ENCODE results near the gene VCL.
"Not testable (repeated sequence)": the region's sequence is repeated elsewhere in the genome, so short reads cannot be mapped to it uniquely, and the experiment has no call there.

The VCL gene

DNA sequence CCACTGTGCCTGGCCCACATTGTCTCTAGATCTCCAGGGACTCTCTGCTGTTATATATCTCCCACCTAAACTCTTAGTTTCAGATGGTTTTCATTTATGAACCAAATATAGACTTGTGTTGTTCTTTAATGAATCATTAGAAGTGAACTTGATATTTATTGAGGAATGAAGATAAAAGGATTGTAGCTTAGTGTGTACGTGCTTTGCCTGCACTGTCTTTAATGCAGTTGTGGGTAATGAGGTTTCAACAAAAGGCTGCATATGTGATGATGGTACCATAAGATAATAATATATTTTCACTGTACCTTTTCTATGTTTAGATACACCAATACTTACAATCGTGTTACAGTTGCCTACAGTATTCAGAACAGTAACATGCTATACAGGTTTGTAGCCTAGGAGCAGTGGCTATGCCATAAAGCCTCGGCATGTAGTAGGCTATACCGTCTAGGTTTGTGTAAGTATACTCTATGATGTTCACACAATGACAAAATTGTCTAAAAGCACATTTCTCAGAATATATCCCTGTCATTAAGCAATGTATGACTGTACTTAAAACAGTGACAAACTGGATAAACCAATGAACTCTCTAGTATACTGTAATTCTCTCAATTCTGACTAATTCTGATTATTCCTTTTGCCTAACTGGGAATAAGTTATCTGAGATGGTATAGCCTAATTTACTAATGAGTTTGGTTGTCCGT, 25.2 kb downstream of the VCL start:
- DNase-seq (ENCODE audit: low read depth), result no peak
- no peak overlapping the region for H3K4me3 ChIP-seq (ENCODE audit: low read depth, low read length)
- TF ChIP-seq, protein P1, sequence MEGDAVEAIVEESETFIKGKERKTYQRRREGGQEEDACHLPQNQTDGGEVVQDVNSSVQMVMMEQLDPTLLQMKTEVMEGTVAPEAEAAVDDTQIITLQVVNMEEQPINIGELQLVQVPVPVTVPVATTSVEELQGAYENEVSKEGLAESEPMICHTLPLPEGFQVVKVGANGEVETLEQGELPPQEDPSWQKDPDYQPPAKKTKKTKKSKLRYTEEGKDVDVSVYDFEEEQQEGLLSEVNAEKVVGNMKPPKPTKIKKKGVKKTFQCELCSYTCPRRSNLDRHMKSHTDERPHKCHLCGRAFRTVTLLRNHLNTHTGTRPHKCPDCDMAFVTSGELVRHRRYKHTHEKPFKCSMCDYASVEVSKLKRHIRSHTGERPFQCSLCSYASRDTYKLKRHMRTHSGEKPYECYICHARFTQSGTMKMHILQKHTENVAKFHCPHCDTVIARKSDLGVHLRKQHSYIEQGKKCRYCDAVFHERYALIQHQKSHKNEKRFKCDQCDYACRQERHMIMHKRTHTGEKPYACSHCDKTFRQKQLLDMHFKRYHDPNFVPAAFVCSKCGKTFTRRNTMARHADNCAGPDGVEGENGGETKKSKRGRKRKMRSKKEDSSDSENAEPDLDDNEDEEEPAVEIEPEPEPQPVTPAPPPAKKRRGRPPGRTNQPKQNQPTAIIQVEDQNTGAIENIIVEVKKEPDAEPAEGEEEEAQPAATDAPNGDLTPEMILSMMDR (IDR thresholded peaks at IDR 0.05; ENCODE audit: low read depth, low read length), result no peak
- TF ChIP-seq, protein P2, sequence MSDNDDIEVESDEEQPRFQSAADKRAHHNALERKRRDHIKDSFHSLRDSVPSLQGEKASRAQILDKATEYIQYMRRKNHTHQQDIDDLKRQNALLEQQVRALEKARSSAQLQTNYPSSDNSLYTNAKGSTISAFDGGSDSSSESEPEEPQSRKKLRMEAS (IDR thresholded peaks at IDR 0.05; ENCODE audit: low read depth, low read length), result no peak
- TF ChIP-seq POLR2A (IDR thresholded peaks at IDR 0.05; ENCODE audit: extremely low read depth, insufficient read length), result no peak
- no peak for TF ChIP-seq MYC (IDR thresholded peaks at IDR 0.05; ENCODE audit: low read depth, low read length)

DNA sequence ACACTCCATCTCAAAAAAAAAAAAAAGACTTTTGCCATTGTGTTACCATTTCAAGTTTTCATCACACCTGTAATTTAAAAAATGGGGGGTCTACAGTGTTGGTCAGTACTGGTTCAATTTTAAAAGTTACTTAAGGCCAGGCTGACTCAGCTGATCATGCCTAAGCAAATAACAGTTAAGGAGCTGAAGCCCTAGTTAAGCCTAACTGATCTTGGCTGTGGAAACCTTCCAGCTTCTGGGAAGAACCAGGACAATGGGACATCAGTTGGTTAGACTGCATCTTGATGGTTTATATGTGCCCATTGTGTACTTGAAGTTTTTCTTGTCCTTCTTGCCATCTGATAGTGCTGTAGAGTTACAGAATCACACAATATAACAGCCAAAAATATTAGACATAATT, 26.7 kb downstream of the VCL start:
- no peak overlapping the region for H3K4me3 ChIP-seq (ENCODE audit: low read depth, low read length)
- no peak for TF ChIP-seq POLR2A (IDR thresholded peaks at IDR 0.05; ENCODE audit: extremely low read depth, insufficient read length)
- TF ChIP-seq, protein P1 (IDR thresholded peaks at IDR 0.05; ENCODE audit: low read depth, low read length), result no peak
- DNase-seq (ENCODE audit: low read depth), result no peak

DNA sequence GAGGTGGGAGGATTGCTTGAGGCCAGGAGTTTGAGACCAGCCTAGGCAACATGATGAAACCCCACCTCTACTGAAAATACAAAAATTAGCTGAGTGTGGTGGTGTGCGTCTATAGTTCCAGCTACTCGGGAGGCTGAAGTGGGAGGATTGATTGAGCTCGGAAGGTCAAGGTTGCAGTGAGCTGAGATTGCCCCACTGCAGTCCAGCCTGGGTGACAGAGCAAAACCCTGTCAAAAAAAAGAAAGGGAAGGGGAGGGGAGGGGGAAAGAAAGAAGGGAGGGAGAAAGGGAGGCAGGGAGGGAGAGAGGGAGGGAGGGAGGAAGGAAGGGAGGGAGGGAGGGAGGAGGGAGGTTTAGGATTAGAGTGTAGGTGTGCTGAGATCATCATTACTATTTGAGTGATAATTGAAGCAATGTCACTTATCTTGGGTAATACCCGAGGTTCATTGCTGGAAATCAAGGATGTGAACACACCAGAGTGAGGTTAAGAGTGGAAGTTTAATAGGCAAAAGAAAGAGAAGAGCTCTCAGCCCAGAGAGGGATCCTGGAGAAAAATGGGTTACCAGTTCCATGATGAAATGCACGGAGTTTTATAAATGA, 27.6 kb downstream of the VCL start:
- no peak overlapping the region for H3K4me3 ChIP-seq (ENCODE audit: low read depth, low read length)
- no peak for TF ChIP-seq MYC (IDR thresholded peaks at IDR 0.05; ENCODE audit: low read depth, low read length)
- no peak for DNase-seq (ENCODE audit: low read depth)

DNA sequence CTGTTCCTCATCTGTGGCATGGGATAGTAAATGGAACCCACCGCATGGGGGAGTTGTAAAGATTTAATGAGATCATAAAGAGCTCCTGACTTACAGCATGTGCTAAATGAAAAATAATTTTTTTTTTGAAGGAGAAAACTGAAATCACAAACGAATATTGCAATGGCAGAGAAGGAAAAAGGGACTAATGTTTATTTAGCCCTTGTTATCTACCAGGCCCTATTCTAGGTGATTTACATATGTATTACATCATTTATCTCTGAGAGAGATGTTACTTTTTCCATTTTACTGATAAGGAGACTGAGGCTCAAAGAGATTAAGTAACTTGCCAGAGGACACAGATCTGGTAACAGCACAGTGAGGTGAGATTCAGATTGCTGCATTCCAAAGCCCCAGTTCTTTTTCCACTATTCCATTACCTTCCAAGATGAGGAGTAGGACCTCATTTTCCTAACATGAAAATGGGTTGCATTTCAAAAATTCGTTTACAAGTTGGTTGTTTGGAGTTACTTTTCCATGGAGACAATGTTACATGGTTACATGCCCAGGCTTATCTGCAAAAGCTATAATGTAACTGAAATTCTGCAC, 28.6 kb downstream of the VCL start:
- TF ChIP-seq MYC (IDR thresholded peaks at IDR 0.05; ENCODE audit: low read depth, low read length) (no peak), POLR2A (IDR thresholded peaks at IDR 0.05; ENCODE audit: extremely low read depth, insufficient read length) (no peak)
- TF ChIP-seq, protein P1 (IDR thresholded peaks at IDR 0.05; ENCODE audit: low read depth, low read length), result no peak
- TF ChIP-seq, protein P2 (IDR thresholded peaks at IDR 0.05; ENCODE audit: low read depth, low read length), result no peak
- no peak for DNase-seq (ENCODE audit: low read depth)
- H3K4me3 ChIP-seq (ENCODE audit: low read depth, low read length), result no peak overlapping the region

DNA sequence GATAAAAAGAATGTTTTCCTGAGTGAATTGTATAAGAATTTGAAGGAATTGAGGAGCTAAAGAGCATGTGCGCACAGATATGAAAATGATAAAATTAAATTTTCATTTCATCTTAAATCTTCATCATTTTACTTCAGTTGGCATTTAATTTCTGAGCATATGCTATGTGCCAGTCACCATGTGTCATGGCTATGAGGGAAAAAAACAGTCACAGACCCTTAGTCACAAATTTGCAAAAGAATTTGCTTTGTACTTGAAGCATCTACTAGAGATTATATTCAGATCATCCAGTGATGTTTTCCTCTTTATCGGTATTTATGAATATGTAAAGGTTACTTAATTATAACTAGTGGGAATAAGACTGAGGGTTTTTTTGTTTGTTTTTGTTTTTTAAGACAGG, 29.8 kb downstream of the VCL start:
- H3K4me3 ChIP-seq (ENCODE audit: low read depth, low read length), result no peak overlapping the region
- DNase-seq (ENCODE audit: low read depth), result no peak
- TF ChIP-seq MYC (IDR thresholded peaks at IDR 0.05; ENCODE audit: low read depth, low read length) (no peak), POLR2A (IDR thresholded peaks at IDR 0.05; ENCODE audit: extremely low read depth, insufficient read length) (no peak)
- TF ChIP-seq, protein P2 (IDR thresholded peaks at IDR 0.05; ENCODE audit: low read depth, low read length), result no peak
- TF ChIP-seq, protein P1 (IDR thresholded peaks at IDR 0.05; ENCODE audit: low read depth, low read length), result no peak

DNA sequence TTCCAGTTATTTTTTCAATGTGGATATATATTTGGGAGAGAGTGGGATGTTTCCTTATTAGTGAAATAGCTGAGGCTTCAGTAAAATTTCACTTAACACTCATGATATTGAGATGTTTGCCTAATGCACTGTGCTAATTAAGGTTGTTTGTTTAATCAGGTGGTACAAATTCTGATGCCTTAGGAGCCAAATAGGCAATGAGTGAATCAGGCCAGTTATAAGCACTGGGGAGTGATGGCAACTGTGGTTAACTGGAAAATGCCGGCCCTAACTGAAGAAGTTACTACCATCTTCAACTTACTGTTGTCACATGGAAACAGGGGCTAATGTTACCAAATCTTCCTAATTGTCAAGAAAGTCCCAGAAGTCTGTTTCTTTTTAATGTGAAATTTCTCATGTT, 32.0 kb downstream of the VCL start:
- DNase-seq (ENCODE audit: low read depth), result no peak
- TF ChIP-seq, protein P1 (IDR thresholded peaks at IDR 0.05; ENCODE audit: low read depth, low read length), result no peak
- TF ChIP-seq POLR2A (IDR thresholded peaks at IDR 0.05; ENCODE audit: extremely low read depth, insufficient read length) (no peak), MYC (IDR thresholded peaks at IDR 0.05; ENCODE audit: low read depth, low read length) (no peak)
- TF ChIP-seq, protein P2 (IDR thresholded peaks at IDR 0.05; ENCODE audit: low read depth, low read length), result no peak
- no peak overlapping the region for H3K4me3 ChIP-seq (ENCODE audit: low read depth, low read length)

DNA sequence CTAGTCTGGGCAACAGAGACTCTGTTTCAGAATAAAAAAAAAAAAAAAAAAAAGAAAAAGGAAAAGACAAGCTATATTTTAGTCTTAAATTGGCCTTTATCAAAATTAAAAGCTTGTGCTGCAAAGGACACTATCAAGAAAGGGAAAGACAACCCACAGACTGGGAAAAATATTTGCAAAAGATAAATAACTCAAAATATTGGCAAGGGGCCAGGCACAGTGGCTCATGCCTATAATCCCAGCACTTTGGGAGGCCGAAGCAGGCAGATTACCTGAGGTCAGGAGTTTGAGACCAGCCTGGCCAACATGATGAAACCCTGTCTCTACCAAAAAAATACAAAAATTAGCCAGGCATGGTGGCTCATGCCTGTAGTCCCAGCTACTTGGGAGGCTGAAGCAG, 34.3 kb downstream of the VCL start:
- not testable (repeated sequence) for H3K4me3 ChIP-seq (ENCODE audit: low read depth, low read length); DNase-seq (ENCODE audit: low read depth)
